ENCODE data around the gene STIM2.

GRCh38 chr4:26896636-26897035, 36.0 kb downstream of the STIM2 start:
- TF ChIP-seq CREB1 (IDR thresholded peaks at IDR 0.05; ENCODE audit: low read depth) = no peak
- no peak for TF ChIP-seq FOXM1 (IDR thresholded peaks at IDR 0.05; ENCODE audit: borderline replicate concordance, low read depth)
- no peak for TF ChIP-seq EP300 (IDR thresholded peaks at IDR 0.05; ENCODE audit: borderline replicate concordance)
- TF ChIP-seq CEBPB (IDR thresholded peaks at IDR 0.05) = no peak
- no peak for TF ChIP-seq TCF12 (IDR thresholded peaks at IDR 0.05; ENCODE audit: low read depth)
- no peak for TF ChIP-seq REST (IDR thresholded peaks at IDR 0.05; ENCODE audit: low read depth)
- TF ChIP-seq MAX (IDR thresholded peaks at IDR 0.05) = no peak
- TF ChIP-seq RAD21 (IDR thresholded peaks at IDR 0.05; ENCODE audit: low read depth) = no peak
- no peak for TF ChIP-seq TEAD4 (IDR thresholded peaks at IDR 0.05)
- no peak for TF ChIP-seq EGR1 (IDR thresholded peaks at IDR 0.05)
- no peak for TF ChIP-seq YY1 (IDR thresholded peaks at IDR 0.05; ENCODE audit: low read depth)
- TF ChIP-seq NFIC (IDR thresholded peaks at IDR 0.05) = no peak
- TF ChIP-seq USF1 (IDR thresholded peaks at IDR 0.05) = no peak
- TF ChIP-seq TAF1 (IDR thresholded peaks at IDR 0.05; ENCODE audit: low read depth) = no peak
